H1 (cell line): ENCODE measurements around the gene RDH12. TPM values are rescaled to one million over a fixed set of nuclear protein-coding genes. Genes with fewer than 3 reads are reported as not detected.

Experiments
- CTCF ChIA-PET: fragments of 300-600 bp; sonication (Branson Sonifier 250); formaldehyde crosslinking; loops from one replicate; lab custom pipeline; 2021; ENCODE audit not compliant: partially characterized antibody; lab: Charles Lee
- POLR2A ChIA-PET: fragments of 300-600 bp; sonication (Branson Sonifier 250); formaldehyde crosslinking; loops from one replicate; lab custom pipeline; 2021; ENCODE audit warnings: inconsistent platforms; ENCODE audit not compliant: partially characterized antibody; lab: Charles Lee
- DNase-seq, 2 experiments: peaks; one replicate each; pipeline versions ENCODE4 v3.0.0 to v3.0.0-alpha.2; 2010 to 2022; ENCODE audit warnings: low spot score in 2 of 2, low read depth in 1 of 2, mixed read lengths in 1 of 2
- FAIRE-seq: peaks from 2 replicates; lab custom pipeline; 2011; peaks lifted over from hg19 to GRCh38; lab: Jason Lieb, UNC
- H2AFZ ChIP-seq: 2 replicates; pipeline ENCODE4 v1.8.1; 2012; ENCODE audit warnings: low read length, inconsistent platforms
- H2AK5ac ChIP-seq: 2 replicates; pipeline ENCODE4 v1.6.1; 2013; ENCODE audit warnings: low read depth, low read length
- H2BK120ac ChIP-seq: replicated peaks from 2 replicates; pipeline ENCODE3; 2013; ENCODE audit warnings: low read depth, low read length, inconsistent platforms
- H2BK12ac ChIP-seq: 2 replicates; pipeline ENCODE4 v1.6.1; 2013; ENCODE audit warnings: low read depth, low read length
- H2BK15ac ChIP-seq: 2 replicates; pipeline ENCODE4 v1.6.1; 2013; ENCODE audit warnings: low read length
- H2BK20ac ChIP-seq: 2 replicates; pipeline ENCODE4 v1.6.1; 2013; ENCODE audit warnings: low read length
- H2BK5ac ChIP-seq: 2 replicates; pipeline ENCODE4 v1.6.1; 2013; ENCODE audit warnings: low read depth, low read length
- H3K14ac ChIP-seq: 2 replicates; pipeline ENCODE4 v1.6.1; 2013; ENCODE audit warnings: inconsistent platforms; ENCODE audit not compliant: insufficient read length
- H3K18ac ChIP-seq: 2 replicates; pipeline ENCODE4 v1.6.1; 2013; ENCODE audit warnings: low read length; ENCODE audit errors: extremely low read depth
- H3K23ac ChIP-seq: 2 replicates; pipeline ENCODE4 v1.6.1; 2013; ENCODE audit warnings: inconsistent platforms; ENCODE audit not compliant: insufficient read length
- H3K23me2 ChIP-seq: 2 replicates; pipeline ENCODE4 v1.6.1; 2013; ENCODE audit warnings: low read depth, low read length
- H3K27ac ChIP-seq: 2 replicates; pipeline ENCODE4 v1.6.1; 2011; ENCODE audit warnings: low read depth, low read length, inconsistent platforms
- H3K27me3 ChIP-seq, 4 experiments: replicated peaks in 1 of 4; 1 replicate in 1 of 4; 2 replicates in 3 of 4; pipeline versions ENCODE4 v1.6.1 to v1.8.1; 2011 to 2013; ENCODE audit warnings: low read length in 3 of 4, mild to moderate bottlenecking in 3 of 4, inconsistent platforms in 2 of 4, mixed read lengths in 2 of 4, moderate library complexity in 1 of 4; ENCODE audit not compliant: control insufficient read depth in 3 of 4, insufficient read depth in 3 of 4; ENCODE audit errors: extremely low read depth in 1 of 4
- H3K36me3 ChIP-seq, 4 experiments: 2 replicates each; pipeline versions ENCODE4 v1.6.1 to v1.8.1; 2011 to 2013; ENCODE audit warnings: mild to moderate bottlenecking in 4 of 4, low read length in 3 of 4, moderate library complexity in 2 of 4, control low read depth in 1 of 4, inconsistent platforms in 1 of 4; ENCODE audit not compliant: insufficient read depth in 4 of 4, control insufficient read depth in 2 of 4
- H3K4ac ChIP-seq: replicated peaks from 2 replicates; pipeline ENCODE3; 2013; ENCODE audit warnings: low read length, low read depth, mixed read lengths, inconsistent platforms; ENCODE audit not compliant: insufficient read length
- H3K4me1 ChIP-seq, 4 experiments: replicated peaks in 1 of 4; 1 replicate in 1 of 4; 2 replicates in 3 of 4; pipeline versions ENCODE4 v1.6.1 to v1.8.1; 2011 to 2013; ENCODE audit warnings: low read length in 3 of 4, inconsistent platforms in 2 of 4, mixed read lengths in 1 of 4; ENCODE audit not compliant: insufficient read depth in 4 of 4, control insufficient read depth in 3 of 4
- H3K4me2 ChIP-seq, 2 experiments: 2 replicates each; pipeline versions ENCODE4 v1.6.1 to v1.8.1; 2011 to 2013; ENCODE audit warnings: low read depth in 2 of 2, low read length in 2 of 2, control low read depth in 1 of 2, inconsistent platforms in 1 of 2, mild to moderate bottlenecking in 1 of 2; ENCODE audit not compliant: insufficient read depth in 1 of 2
- H3K4me3 ChIP-seq, 4 experiments: fragments of 200-600, 300-600 bp in 1 of 4; sonication (generic), shearing (Covaris generic), sonication (Bioruptor Twin) in 1 of 4; 2 replicates each; pipeline versions ENCODE4 v1.5.1 to v1.8.1; 2011 to 2016; ENCODE audit warnings: low read length in 4 of 4, low read depth in 3 of 4, control low read depth in 2 of 4, inconsistent platforms in 2 of 4, mild to moderate bottlenecking in 2 of 4, mixed read lengths in 1 of 4, moderate library complexity in 1 of 4; ENCODE audit not compliant: insufficient read depth in 2 of 4; ENCODE audit errors: extremely low read depth in 1 of 4
- H3K56ac ChIP-seq: replicated peaks from 2 replicates; pipeline ENCODE3; 2013; ENCODE audit warnings: low read depth, mild to moderate bottlenecking, mixed read lengths, low read length, inconsistent platforms; ENCODE audit not compliant: insufficient read length
- H3K79me1 ChIP-seq: 2 replicates; pipeline ENCODE4 v1.6.1; 2013; ENCODE audit warnings: low read depth, low read length, control low read depth
- H3K79me2 ChIP-seq, 2 experiments: 2 replicates each; pipeline versions ENCODE4 v1.6.1 to v1.8.1; 2012 to 2013; ENCODE audit warnings: low read length in 2 of 2, mild to moderate bottlenecking in 2 of 2, inconsistent platforms in 1 of 2; ENCODE audit not compliant: insufficient read depth in 2 of 2, control insufficient read depth in 1 of 2
- H3K9ac ChIP-seq, 4 experiments: replicated peaks in 1 of 4; 1 replicate in 1 of 4; 2 replicates in 3 of 4; pipeline versions ENCODE4 v1.6.1 to v1.8.1; 2011 to 2013; ENCODE audit warnings: low read depth in 3 of 4, low read length in 3 of 4, control low read depth in 2 of 4, mild to moderate bottlenecking in 2 of 4, moderate library complexity in 2 of 4, inconsistent platforms in 1 of 4; ENCODE audit errors: extremely low read depth in 1 of 4
- H3K9me3 ChIP-seq, 2 experiments: 2 replicates each; pipeline versions ENCODE4 v1.6.1 to v1.8.1; 2012 to 2013; ENCODE audit warnings: mild to moderate bottlenecking in 2 of 2, moderate library complexity in 2 of 2, control low read depth in 1 of 2, inconsistent platforms in 1 of 2, low read depth in 1 of 2, low read length in 1 of 2, mixed read lengths in 1 of 2; ENCODE audit not compliant: insufficient read depth in 2 of 2
- H4K20me1 ChIP-seq, 2 experiments: replicated peaks in 1 of 2; 2 replicates each; pipeline versions ENCODE3 to v1.8.1; 2011 to 2013; ENCODE audit warnings: inconsistent platforms in 2 of 2, low read length in 2 of 2, mild to moderate bottlenecking in 1 of 2; ENCODE audit not compliant: insufficient read depth in 2 of 2, control insufficient read depth in 1 of 2
- H4K5ac ChIP-seq: 2 replicates; pipeline ENCODE4 v1.6.1; 2013; ENCODE audit warnings: low read length, low read depth, mixed read lengths, inconsistent platforms; ENCODE audit not compliant: insufficient read length
- H4K8ac ChIP-seq: 2 replicates; pipeline ENCODE4 v1.8.0; 2013; ENCODE audit warnings: mild to moderate bottlenecking, moderate library complexity, low read length, inconsistent platforms; ENCODE audit not compliant: insufficient read depth; ENCODE audit errors: extremely low read depth
- H4K91ac ChIP-seq: replicated peaks from 2 replicates; pipeline ENCODE3; 2013; ENCODE audit warnings: low read length, mixed read lengths, inconsistent platforms; ENCODE audit not compliant: insufficient read length
- BACH1 ChIP-seq: IDR thresholded peaks from 2 replicates; pipeline ENCODE4 v1.6.1; 2012; ENCODE audit warnings: low read length, improper control_type of control experiment
- CREB1 ChIP-seq: IDR thresholded peaks from 2 replicates; pipeline ENCODE4 v1.6.1; 2012; ENCODE audit warnings: inconsistent platforms
- CTCF ChIP-seq, 3 experiments: IDR thresholded peaks; 1 replicate in 2 of 3; 2 replicates in 1 of 3; pipeline versions ENCODE4 v1.5.1 to v1.6.1; 2011; ENCODE audit warnings: low read length in 3 of 3, mild to moderate bottlenecking in 3 of 3, inconsistent platforms in 2 of 3, low read depth in 1 of 3, moderate library complexity in 1 of 3; ENCODE audit not compliant: insufficient read depth in 1 of 3; ENCODE audit errors: control extremely low read depth in 1 of 3
- RAD21 ChIP-seq, 2 experiments: IDR thresholded peaks in 1 of 2; conservative IDR thresholded peaks in 1 of 2; 2 replicates each; pipeline ENCODE4 v1.6.1; 2011; ENCODE audit warnings: low read depth in 2 of 2, low read length in 2 of 2, improper control_type of control experiment in 1 of 2, inconsistent platforms in 1 of 2, mild to moderate bottlenecking in 1 of 2, moderate library complexity in 1 of 2
- SIX5 ChIP-seq: IDR thresholded peaks from 2 replicates; pipeline ENCODE4 v1.6.1; 2011; ENCODE audit warnings: mild to moderate bottlenecking, low read depth, low read length
- SP2 ChIP-seq: IDR thresholded peaks from 2 replicates; pipeline ENCODE4 v1.6.1; 2012; ENCODE audit warnings: mild to moderate bottlenecking, low read length, inconsistent platforms
- TAF7 ChIP-seq: optimal IDR thresholded peaks from 2 replicates; pipeline ENCODE3; 2011; ENCODE audit warnings: low read depth, mild to moderate bottlenecking, inconsistent platforms, low read length, moderate library complexity, borderline replicate concordance
- WGBS, 2 experiments: shearing (Covaris generic) in 1 of 2; methylation state at CpG; one replicate each; pipeline versions ENCODE4 v1.1.6 to v1.1.7; 2013 to 2015; ENCODE audit warnings: low lambda C conversion rate in 2 of 2, mixed read lengths in 2 of 2, inconsistent platforms in 1 of 2, low coverage in 1 of 2, missing lambda C conversion rate in 1 of 2; ENCODE audit not compliant: insufficient replicate concordance in 2 of 2, insufficient coverage in 1 of 2, insufficient read length in 1 of 2; ENCODE audit errors: extremely low coverage in 1 of 2, missing lambda C conversion rate in 1 of 2; 5-methylcytosine and 5-hydroxymethylcytosine counted together
- polyA plus RNA-seq, 7 experiments: library from polyadenylated mRNA; depleted of rRNA in 3 of 7; stranded (reverse) in 5 of 7; unstranded in 2 of 7; fragments of >200 nt in 5 of 7; fragments of 200-250 nt in 2 of 7; gene quantifications; 1 replicate in 5 of 7; 2 replicates in 1 of 7; 4 replicates in 1 of 7; pipeline versions ENCODE4 v1.2.1 to v1.2.3, GENCODE V29; 2011 to 2013; ENCODE audit warnings: missing spikeins in 2 of 7, mixed read lengths in 2 of 7
- total RNA-seq: library from RNA; stranded (reverse); fragmentation: NEBNext Ultra II Directional; extraction: Animal tissue kit (Norgen Biotek cat#: 25700); gene quantifications from 2 replicates; pipeline ENCODE4 v1.2.1, GENCODE V29; 2021

Gene RDH12
- total and polyA plus RNA-seq, 2 of the 8 experiments (the other 6 are each of a cell fraction or from before 2014, with no cell fraction given), result 1.2 to 1.5 TPM

GRCh38 chr14:67734675-67735074 is 33.0 kb downstream of the RDH12 start:
- CTCF ChIA-PET, result interaction anchor here (0.6 to 2.5 kb wide), 5 partner anchors 12 to 1332 kb away, joined by 3 to 9 read pairs (median 3); no protein-coding TSS in a partner anchor
- no peak overlapping the region for H3K4ac ChIP-seq
- FAIRE-seq, result peak; percentile 91
- TF ChIP-seq TAF7 (no peak), SIX5 (no peak), RAD21 (IDR thresholded peaks at IDR 0.05 in 1 of 2, conservative IDR thresholded peaks at IDR 0.05 in 1 of 2; ENCODE audit: low read depth in 2 of 2, low read length in 2 of 2) (peak; percentile 14 to 23; a peak in 3 of 4 replicates), BACH1 (no peak), SP2 (no peak), CTCF (IDR thresholded peaks at IDR 0.05; ENCODE audit: control extremely low read depth in 1 of 3, insufficient read depth in 1 of 3, low read depth in 1 of 3, low read length in 3 of 3) (peak; percentile 33 to 65 (median 37); a peak in 3 of 4 replicates), CREB1 (0 out of 2 replicates have a peak, but pooled peaks have one; percentile 48)
- TF ChIP-seq, all 59 proteins: peak for 3
- Histone ChIP-seq H4K91ac (no peak overlapping the region), H3K36me3 (no peaks in the 10 kb centered on the region), H3K27ac (no peak overlapping the region), H3K23me2 (no peaks in the 10 kb centered on the region), H3K79me1 (no peaks in the 10 kb centered on the region), H3K9ac (no peak overlapping the region), H4K5ac (no peak overlapping the region), H3K14ac (no peak overlapping the region), H3K56ac (no peak overlapping the region), H2AFZ (peak overlapping the region; percentile 89), H3K18ac (no peak overlapping the region), H3K27me3 (no peaks in the 10 kb centered on the region), H3K9me3 (no peaks in the 10 kb centered on the region), H2BK12ac (no peak overlapping the region), H3K4me3 (no peak overlapping the region), H2BK120ac (no peak overlapping the region), H2BK5ac (no peak overlapping the region), H3K23ac (no peak overlapping the region), H4K8ac (no peak overlapping the region), H3K79me2 (no peaks in the 10 kb centered on the region), H3K4me1 (peaks cover 0 to 3% (median under 1%) of the 10 kb centered on the region in 4 experiments; a peak in 2 of 7 replicates), H2BK15ac (no peak overlapping the region), H2BK20ac (no peak overlapping the region), H2AK5ac (no peak overlapping the region), H4K20me1 (no peaks in the 10 kb centered on the region), H3K4me2 (no peak overlapping the region)
- POLR2A ChIA-PET, result interaction anchor here (1.4 kb wide), 2 partner anchors 8 to 23 kb away, joined by 4 read pairs; no protein-coding TSS in a partner anchor
- no peak for DNase-seq
- 68% methylated on average over 3 of the region's 3 CpGs; no CpG with 5 or more reads in 1 of the 2 experiments for WGBS, 2 experiments
